OCI-LY1 (cell line): ENCODE measurements around the gene CHIT1.
A peak's percentile ranks its signal among the peaks of the same experiment; 100 is the strongest.

Experiments
- H2AFZ ChIP-seq: fragments of 200-600 bp; sonication (generic), shearing (Covaris generic); 2 replicates; pipeline ENCODE4 v1.6.0; 2014; ENCODE audit warnings: antibody characterized with exemption, mild to moderate bottlenecking, low read length
- H3F3A ChIP-seq: fragments of 200-600 bp; sonication (generic), shearing (Covaris generic); 2 replicates; pipeline ENCODE4 v1.6.0; 2014; ENCODE audit warnings: mild to moderate bottlenecking, antibody characterized with exemption, low read length, moderate library complexity; ENCODE audit not compliant: insufficient read depth
- H3K27ac ChIP-seq: fragments of 200-600 bp; sonication (generic); 2 replicates; pipeline ENCODE4 v1.5.1; 2014; ENCODE audit warnings: low read length, mixed run types, mild to moderate bottlenecking, low read depth; ENCODE audit not compliant: poor library complexity, severe bottlenecking
- H3K27me3 ChIP-seq: fragments of 200-600 bp; sonication (generic); 2 replicates; pipeline ENCODE4 v1.6.0; 2014; ENCODE audit warnings: antibody characterized with exemption, mild to moderate bottlenecking, low read length, moderate library complexity; ENCODE audit not compliant: insufficient read depth
- H3K36me3 ChIP-seq: fragments of 200-600 bp; sonication (generic); 2 replicates; pipeline ENCODE4 v1.6.1; 2014; ENCODE audit warnings: mild to moderate bottlenecking, antibody characterized with exemption, low read length, moderate library complexity, mixed read lengths; ENCODE audit not compliant: insufficient read depth
- H3K4me1 ChIP-seq: fragments of 200-600 bp; sonication (generic); 2 replicates; pipeline ENCODE4 v1.5.1; 2014; ENCODE audit warnings: mild to moderate bottlenecking, low read length, moderate library complexity; ENCODE audit not compliant: insufficient read depth, severe bottlenecking
- H3K4me2 ChIP-seq: fragments of 200-600 bp; sonication (generic), shearing (Covaris generic); 2 replicates; pipeline ENCODE4 v1.6.1; 2014; ENCODE audit warnings: low read length
- H3K4me3 ChIP-seq: fragments of 200-600 bp; sonication (generic); 2 replicates; pipeline ENCODE4 v1.5.1; 2014; ENCODE audit warnings: low read length, low read depth, mild to moderate bottlenecking, mixed read lengths; ENCODE audit not compliant: poor library complexity, severe bottlenecking
- H3K79me2 ChIP-seq: fragments of 200-600 bp; shearing (Covaris generic); 2 replicates; pipeline ENCODE4 v1.6.1; 2016; ENCODE audit warnings: mixed run types, low read length, mixed read lengths; ENCODE audit not compliant: insufficient read depth
- H3K9ac ChIP-seq: fragments of 200-600 bp; sonication (generic), shearing (Covaris generic); 2 replicates; pipeline ENCODE4 v1.6.1; 2014; ENCODE audit warnings: mild to moderate bottlenecking, low read length, mixed read lengths
- H3K9me2 ChIP-seq: fragments of 200-600 bp; sonication (generic), shearing (Covaris generic); 2 replicates; pipeline ENCODE4 v1.6.1; 2014; ENCODE audit warnings: low read depth, mild to moderate bottlenecking, low read length, mixed read lengths
- H3K9me3 ChIP-seq: fragments of 200-600 bp; shearing (Covaris generic); 2 replicates; pipeline ENCODE4 v1.6.1; 2014; ENCODE audit warnings: low read length, mixed read lengths
- H4K20me1 ChIP-seq: fragments of 200-600 bp; sonication (generic), shearing (Covaris generic); 2 replicates; pipeline ENCODE4 v1.6.0; 2016; ENCODE audit warnings: mild to moderate bottlenecking, low read length; ENCODE audit not compliant: insufficient read depth
- EZH2 ChIP-seq: fragments of 200-600 bp; sonication (generic), shearing (Covaris generic); IDR thresholded peaks from 2 replicates; pipeline ENCODE4 v1.8.0; 2017; ENCODE audit warnings: borderline replicate concordance, mixed run types, mild to moderate bottlenecking, antibody characterized with exemption, low read length, moderate library complexity, mixed read lengths
- TF ChIP-seq, protein P1 (sequence below): fragments of 200-600 bp; sonication (generic), shearing (Covaris generic); IDR thresholded peaks from 2 replicates; pipeline ENCODE4 v1.5.1; 2017; ENCODE audit warnings: mild to moderate bottlenecking, antibody characterized with exemption, low read length, moderate library complexity, mixed read lengths

CHIT1 gene

DNA sequence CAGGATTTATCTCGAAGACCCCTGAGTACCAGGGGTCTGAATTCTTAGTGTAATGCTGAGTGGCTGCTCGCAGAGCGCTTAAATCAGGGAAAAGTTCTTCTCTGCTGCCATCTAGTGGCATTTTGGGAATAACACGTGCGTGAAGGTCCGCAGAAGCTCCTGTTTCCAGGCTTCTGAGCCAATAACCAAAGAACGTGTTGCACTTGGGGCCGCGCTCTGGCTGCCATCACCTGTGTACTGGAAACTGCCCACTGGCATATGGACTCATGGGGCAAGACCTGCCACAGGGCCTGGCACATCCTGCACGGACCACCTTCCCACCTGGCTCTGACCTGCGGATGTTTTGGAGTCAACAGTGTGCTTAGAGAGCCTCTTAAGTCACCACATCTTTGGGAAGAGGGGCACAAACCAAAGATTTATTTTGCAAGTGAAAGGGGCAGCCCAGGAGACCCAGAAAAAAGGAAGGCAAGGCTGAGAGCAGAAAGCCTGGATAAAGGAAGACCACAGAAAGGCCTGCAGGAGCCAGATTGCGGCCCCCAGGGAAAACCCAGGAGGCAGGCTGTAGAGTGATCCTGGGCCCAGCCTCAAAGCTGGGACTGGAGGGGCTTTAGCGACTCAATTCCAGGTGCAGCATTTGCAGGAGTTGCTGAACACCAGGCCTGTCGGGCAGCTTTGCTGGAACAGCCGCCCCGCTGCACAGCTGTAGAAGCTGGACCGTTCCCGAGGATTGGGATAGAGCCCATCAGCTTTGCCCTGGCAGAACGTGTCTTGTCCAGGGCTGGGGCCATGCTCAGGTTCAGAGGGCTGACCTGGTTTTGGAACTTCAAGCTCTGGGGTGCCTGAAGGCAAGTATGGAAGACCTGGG is 13.0 kb downstream of the CHIT1 start:
- no peaks in the 10 kb centered on the region for H3K9me3 ChIP-seq
- H3K36me3 ChIP-seq: no peaks in the 10 kb centered on the region
- H3F3A ChIP-seq: no peaks in the 10 kb centered on the region
- no peaks in the 10 kb centered on the region for H3K79me2 ChIP-seq
- no peak overlapping the region for H3K4me2 ChIP-seq
- H3K27ac ChIP-seq: no peak overlapping the region
- H3K4me3 ChIP-seq: no peak overlapping the region
- H3K9ac ChIP-seq: no peak overlapping the region
- no peak for TF ChIP-seq EZH2
- TF ChIP-seq, protein P1, sequence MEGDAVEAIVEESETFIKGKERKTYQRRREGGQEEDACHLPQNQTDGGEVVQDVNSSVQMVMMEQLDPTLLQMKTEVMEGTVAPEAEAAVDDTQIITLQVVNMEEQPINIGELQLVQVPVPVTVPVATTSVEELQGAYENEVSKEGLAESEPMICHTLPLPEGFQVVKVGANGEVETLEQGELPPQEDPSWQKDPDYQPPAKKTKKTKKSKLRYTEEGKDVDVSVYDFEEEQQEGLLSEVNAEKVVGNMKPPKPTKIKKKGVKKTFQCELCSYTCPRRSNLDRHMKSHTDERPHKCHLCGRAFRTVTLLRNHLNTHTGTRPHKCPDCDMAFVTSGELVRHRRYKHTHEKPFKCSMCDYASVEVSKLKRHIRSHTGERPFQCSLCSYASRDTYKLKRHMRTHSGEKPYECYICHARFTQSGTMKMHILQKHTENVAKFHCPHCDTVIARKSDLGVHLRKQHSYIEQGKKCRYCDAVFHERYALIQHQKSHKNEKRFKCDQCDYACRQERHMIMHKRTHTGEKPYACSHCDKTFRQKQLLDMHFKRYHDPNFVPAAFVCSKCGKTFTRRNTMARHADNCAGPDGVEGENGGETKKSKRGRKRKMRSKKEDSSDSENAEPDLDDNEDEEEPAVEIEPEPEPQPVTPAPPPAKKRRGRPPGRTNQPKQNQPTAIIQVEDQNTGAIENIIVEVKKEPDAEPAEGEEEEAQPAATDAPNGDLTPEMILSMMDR: peak; percentile 76
- no peaks in the 10 kb centered on the region for H4K20me1 ChIP-seq
- H3K9me2 ChIP-seq: no peaks in the 10 kb centered on the region
- no peaks in the 10 kb centered on the region for H3K4me1 ChIP-seq
- H3K27me3 ChIP-seq: 0 out of 2 replicates have a peak, but pooled peaks cover 8% of the 10 kb centered on the region
- no peak overlapping the region for H2AFZ ChIP-seq

DNA sequence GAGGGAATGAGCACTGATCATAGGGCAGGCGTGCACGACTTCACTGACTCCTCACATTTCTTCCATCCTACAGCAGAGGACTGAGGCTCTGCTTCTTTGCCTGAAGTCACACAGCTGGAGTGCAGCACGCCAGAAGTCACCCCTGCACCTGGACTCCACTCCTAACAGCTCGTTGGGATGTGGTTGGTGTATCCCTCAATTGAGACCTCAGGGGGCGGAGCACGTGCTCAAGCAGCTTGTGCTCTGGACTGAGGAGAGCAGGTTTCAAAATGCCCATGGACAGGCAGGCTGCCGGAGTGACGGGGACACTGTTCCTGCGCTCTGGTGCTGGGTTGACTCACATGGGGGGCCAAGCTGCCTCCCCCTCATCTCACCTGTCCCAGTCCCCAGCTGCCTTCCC is 13.9 kb downstream of the CHIT1 start:
- Histone ChIP-seq H3K9ac (no peak overlapping the region), H3K27me3 (0 out of 2 replicates have a peak, but pooled peaks cover 8% of the 10 kb centered on the region), H3K79me2 (no peaks in the 10 kb centered on the region), H3F3A (no peaks in the 10 kb centered on the region), H3K4me1 (no peaks in the 10 kb centered on the region), H3K9me3 (no peaks in the 10 kb centered on the region), H3K9me2 (no peaks in the 10 kb centered on the region), H3K27ac (no peak overlapping the region), H2AFZ (no peak overlapping the region), H3K4me2 (no peak overlapping the region), H3K4me3 (no peak overlapping the region), H3K36me3 (no peaks in the 10 kb centered on the region), H4K20me1 (no peaks in the 10 kb centered on the region)
- TF ChIP-seq, protein P1: no peak
- no peak for TF ChIP-seq EZH2

- Histone ChIP-seq H2AFZ (no peak overlapping the region), H3K27ac (no peak overlapping the region), H3K9me2 (no peaks in the 10 kb centered on the region), H3K4me2 (no peak overlapping the region), H4K20me1 (no peaks in the 10 kb centered on the region), H3F3A (no peaks in the 10 kb centered on the region), H3K4me3 (no peak overlapping the region), H3K4me1 (no peaks in the 10 kb centered on the region), H3K9ac (no peak overlapping the region), H3K27me3 (peaks cover 8% of the 10 kb centered on the region; the same call in 1 of the 2 replicates), H3K36me3 (no peaks in the 10 kb centered on the region), H3K9me3 (no peaks in the 10 kb centered on the region), H3K79me2 (no peaks in the 10 kb centered on the region)
- TF ChIP-seq, protein P1: no peak
- no peak for TF ChIP-seq EZH2
Observed at GRCh38 chr1:203214871-203215270, 14.6 kb downstream of the CHIT1 start.
